ENCODE results near the gene IFI27L2. TPM values are rescaled to one million over a fixed set of nuclear protein-coding genes. Genes with fewer than 3 reads are reported as not detected.
A peak's percentile ranks its signal among the peaks of the same experiment; 100 is the strongest.

Gene IFI27L2
- total RNA-seq, 1 experiment from 2014 or later: 56.9 TPM

GRCh38 chr14:94123296-94123695 lies 6.1 kb downstream of the IFI27L2 start:
- no peak for DNase-seq (ENCODE audit: low spot score)

- no peak for DNase-seq (ENCODE audit: low spot score)
Observed at GRCh38 chr14:94122438-94122837, 7.0 kb downstream of the IFI27L2 start.

GRCh38 chr14:94121485-94121884 lies 7.9 kb downstream of the IFI27L2 start:
- no peak for DNase-seq (ENCODE audit: low spot score)

- DNase-seq (ENCODE audit: low spot score): no peak
Observed at GRCh38 chr14:94120667-94121340, 8.6 kb downstream of the IFI27L2 start.

GRCh38 chr14:94119071-94119470 lies 10.3 kb downstream of the IFI27L2 start:
- no peak for DNase-seq (ENCODE audit: low spot score)

GRCh38 chr14:94117856-94118255 lies 11.5 kb downstream of the IFI27L2 start:
- DNase-seq (ENCODE audit: low spot score): no peak

- no peak for DNase-seq (ENCODE audit: low spot score)
Observed at GRCh38 chr14:94116701-94117100, 12.7 kb downstream of the IFI27L2 start.

GRCh38 chr14:94115631-94116030 lies 13.8 kb downstream of the IFI27L2 start:
- no peak for DNase-seq (ENCODE audit: low spot score)

GRCh38 chr14:94115058-94115591 lies 14.3 kb downstream of the IFI27L2 start:
- DNase-seq (ENCODE audit: low spot score): no peak

GRCh38 chr14:94114589-94115057 lies 14.8 kb downstream of the IFI27L2 start:
- no peak for DNase-seq (ENCODE audit: low spot score)

GRCh38 chr14:94113908-94114588 lies 15.4 kb downstream of the IFI27L2 start:
- no peak for DNase-seq (ENCODE audit: low spot score)

- no peak for DNase-seq (ENCODE audit: low spot score)
Observed at GRCh38 chr14:94113490-94113889, 15.9 kb downstream of the IFI27L2 start.

GRCh38 chr14:94113073-94113472 lies 16.3 kb downstream of the IFI27L2 start:
- no peak for DNase-seq (ENCODE audit: low spot score)

GRCh38 chr14:94112513-94113063 lies 16.8 kb downstream of the IFI27L2 start:
- DNase-seq (ENCODE audit: low spot score): no peak

- DNase-seq (ENCODE audit: low spot score): no peak
Observed at GRCh38 chr14:94111276-94112095, 17.9 kb downstream of the IFI27L2 start.

GRCh38 chr14:94110552-94111181 lies 18.7 kb downstream of the IFI27L2 start, which contains the start of gene IFI27:
Gene IFI27 (plus strand): TSS chr14:94110736.
- DNase-seq (ENCODE audit: low spot score): peak; percentile 67

GRCh38 chr14:94109915-94110250 lies 19.5 kb downstream of the IFI27L2 start:
- DNase-seq (ENCODE audit: low spot score): no peak

- DNase-seq (ENCODE audit: low spot score): no peak
Observed at GRCh38 chr14:94104731-94105130, 24.7 kb downstream of the IFI27L2 start.

GRCh38 chr14:94103554-94104150 lies 25.8 kb downstream of the IFI27L2 start:
- no peak for DNase-seq (ENCODE audit: low spot score)

GRCh38 chr14:94102768-94103482 lies 26.5 kb downstream of the IFI27L2 start:
- DNase-seq (ENCODE audit: low spot score): no peak

All from HT-29 (cell line).